ENCODE data around the gene PCDHA1.
A peak's percentile ranks its signal among the peaks of the same experiment; 100 is the strongest.
"Not testable (repeated sequence)": the region's sequence is repeated elsewhere in the genome, so short reads cannot be mapped to it uniquely, and the experiment has no call there.

Gene PCDHA1

GRCh38 chr5:140868721-140869554 is 83.0 kb downstream of the PCDHA1 start, which contains the start of gene PCDHA11:
TSS of gene PCDHA11 (plus strand) at chr5:140868957. CDS start at chr5:140869104, 147 bp downstream.
- no peaks in the 10 kb centered on the region for H3K4me1 ChIP-seq (ENCODE audit: insufficient read depth, poor library complexity, severe bottlenecking)
- H3K4me3 ChIP-seq (ENCODE audit: severe bottlenecking), result peak within 1 kb of the TSS; percentile 23
- no peak within 1 kb of the TSS for H3K27ac ChIP-seq (ENCODE audit: poor library complexity, severe bottlenecking)
- DNase-seq (ENCODE audit: low spot score) (no peak), ATAC-seq (ENCODE audit: low read depth) (peak; percentile 97)
- H3K9me3 ChIP-seq (ENCODE audit: severe bottlenecking), result no peaks in the 10 kb centered on the region
- H3K27me3 ChIP-seq (ENCODE audit: insufficient read depth, poor library complexity, severe bottlenecking), result peaks cover 75% of the 10 kb centered on the region
- no peaks in the 10 kb centered on the region for H3K36me3 ChIP-seq (ENCODE audit: low read depth)
- TF ChIP-seq, protein P1, sequence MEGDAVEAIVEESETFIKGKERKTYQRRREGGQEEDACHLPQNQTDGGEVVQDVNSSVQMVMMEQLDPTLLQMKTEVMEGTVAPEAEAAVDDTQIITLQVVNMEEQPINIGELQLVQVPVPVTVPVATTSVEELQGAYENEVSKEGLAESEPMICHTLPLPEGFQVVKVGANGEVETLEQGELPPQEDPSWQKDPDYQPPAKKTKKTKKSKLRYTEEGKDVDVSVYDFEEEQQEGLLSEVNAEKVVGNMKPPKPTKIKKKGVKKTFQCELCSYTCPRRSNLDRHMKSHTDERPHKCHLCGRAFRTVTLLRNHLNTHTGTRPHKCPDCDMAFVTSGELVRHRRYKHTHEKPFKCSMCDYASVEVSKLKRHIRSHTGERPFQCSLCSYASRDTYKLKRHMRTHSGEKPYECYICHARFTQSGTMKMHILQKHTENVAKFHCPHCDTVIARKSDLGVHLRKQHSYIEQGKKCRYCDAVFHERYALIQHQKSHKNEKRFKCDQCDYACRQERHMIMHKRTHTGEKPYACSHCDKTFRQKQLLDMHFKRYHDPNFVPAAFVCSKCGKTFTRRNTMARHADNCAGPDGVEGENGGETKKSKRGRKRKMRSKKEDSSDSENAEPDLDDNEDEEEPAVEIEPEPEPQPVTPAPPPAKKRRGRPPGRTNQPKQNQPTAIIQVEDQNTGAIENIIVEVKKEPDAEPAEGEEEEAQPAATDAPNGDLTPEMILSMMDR (IDR thresholded peaks at IDR 0.05; ENCODE audit: poor library complexity, severe bottlenecking), result peak; percentile 84

- DNase-seq (ENCODE audit: low spot score), result no peak
- Histone ChIP-seq H3K27ac (ENCODE audit: poor library complexity, severe bottlenecking) (no peak overlapping the region), H3K27me3 (ENCODE audit: insufficient read depth, poor library complexity, severe bottlenecking) (peaks cover 72% of the 10 kb centered on the region), H3K4me1 (ENCODE audit: insufficient read depth, poor library complexity, severe bottlenecking) (no peaks in the 10 kb centered on the region), H3K4me3 (ENCODE audit: severe bottlenecking) (peak overlapping the region; percentile 23), H3K9me3 (ENCODE audit: severe bottlenecking) (no peaks in the 10 kb centered on the region), H3K36me3 (ENCODE audit: low read depth) (no peaks in the 10 kb centered on the region)
- ATAC-seq (ENCODE audit: low read depth), result 0 out of 3 replicates have a peak, but pooled peaks have one; percentile 48
- TF ChIP-seq, protein P1 (IDR thresholded peaks at IDR 0.05; ENCODE audit: poor library complexity, severe bottlenecking), result no peak
These were observed 83.6 kb downstream of the PCDHA1 start for GRCh38 chr5:140869555-140869886.

DNA sequence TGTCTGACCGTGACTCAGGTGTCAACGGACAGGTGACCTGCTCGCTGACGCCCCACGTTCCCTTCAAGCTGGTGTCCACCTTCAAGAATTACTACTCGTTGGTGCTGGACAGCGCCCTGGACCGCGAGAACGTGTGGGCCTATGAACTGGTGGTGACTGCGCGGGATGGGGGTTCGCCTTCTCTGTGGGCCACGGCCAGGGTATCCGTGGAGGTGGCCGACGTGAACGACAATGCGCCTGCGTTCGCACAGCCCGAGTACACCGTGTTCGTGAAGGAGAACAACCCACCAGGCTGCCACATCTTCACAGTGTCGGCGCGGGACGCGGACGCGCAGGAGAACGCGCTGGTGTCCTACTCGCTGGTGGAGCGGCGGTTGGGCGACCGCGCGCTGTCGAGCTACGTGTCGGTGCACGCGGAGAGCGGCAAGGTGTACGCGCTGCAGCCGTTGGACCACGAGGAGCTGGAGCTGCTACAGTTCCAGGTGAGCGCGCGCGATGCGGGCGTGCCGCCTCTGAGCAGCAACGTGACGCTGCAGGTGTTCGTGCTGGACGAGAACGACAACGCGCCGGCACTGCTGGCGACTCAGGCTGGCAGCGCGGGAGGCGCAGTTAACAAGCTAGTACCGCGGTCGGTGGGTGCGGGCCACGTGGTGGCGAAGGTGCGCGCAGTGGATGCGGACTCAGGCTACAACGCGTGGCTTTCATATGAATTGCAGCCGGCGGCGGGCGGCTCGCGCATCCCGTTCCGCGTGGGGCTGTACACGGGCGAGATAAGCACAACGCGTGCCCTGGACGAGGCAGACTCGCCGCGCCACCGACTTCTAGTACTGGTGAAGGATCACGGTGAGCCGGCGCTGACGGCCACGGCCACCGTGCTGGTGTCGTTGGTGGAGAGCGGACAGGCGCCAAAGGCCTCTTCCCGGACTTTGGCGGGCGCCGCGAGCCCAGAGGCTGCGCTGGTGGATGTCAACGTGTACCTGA is 84.6 kb downstream of the PCDHA1 start:
- Histone ChIP-seq H3K27ac (ENCODE audit: poor library complexity, severe bottlenecking) (no peak overlapping the region), H3K4me1 (ENCODE audit: insufficient read depth, poor library complexity, severe bottlenecking) (no peaks in the 10 kb centered on the region), H3K27me3 (ENCODE audit: insufficient read depth, poor library complexity, severe bottlenecking) (peaks cover 69% of the 10 kb centered on the region), H3K9me3 (ENCODE audit: severe bottlenecking) (no peaks in the 10 kb centered on the region), H3K4me3 (ENCODE audit: severe bottlenecking) (no peak overlapping the region), H3K36me3 (ENCODE audit: low read depth) (no peaks in the 10 kb centered on the region)
- DNase-seq (ENCODE audit: low spot score) (peak; percentile 59), ATAC-seq (ENCODE audit: low read depth) (no peak)
- TF ChIP-seq, protein P1 (IDR thresholded peaks at IDR 0.05; ENCODE audit: poor library complexity, severe bottlenecking), result no peak

- Histone ChIP-seq H3K9me3 (ENCODE audit: severe bottlenecking) (peaks cover 2% of the 10 kb centered on the region), H3K27me3 (ENCODE audit: insufficient read depth, poor library complexity, severe bottlenecking) (peaks cover 45% of the 10 kb centered on the region), H3K4me1 (ENCODE audit: insufficient read depth, poor library complexity, severe bottlenecking) (no peaks in the 10 kb centered on the region), H3K4me3 (ENCODE audit: severe bottlenecking) (peak within 1 kb of the TSS; percentile 32), H3K27ac (ENCODE audit: poor library complexity, severe bottlenecking) (peak within 1 kb of the TSS; percentile 3), H3K36me3 (ENCODE audit: low read depth) (no peaks in the 10 kb centered on the region)
- TF ChIP-seq, protein P1 (IDR thresholded peaks at IDR 0.05; ENCODE audit: poor library complexity, severe bottlenecking), result peak; percentile 82
- DNase-seq (ENCODE audit: low spot score), result peak; percentile 54
- peak; percentile 80 for ATAC-seq (ENCODE audit: low read depth)
These were observed 89.4 kb downstream of the PCDHA1 start, which contains the start of gene PCDHA12 for GRCh38 chr5:140875085-140876065. TSS of gene PCDHA12 (plus strand) at chr5:140875308. CDS start at chr5:140875473, 165 bp downstream.

DNA sequence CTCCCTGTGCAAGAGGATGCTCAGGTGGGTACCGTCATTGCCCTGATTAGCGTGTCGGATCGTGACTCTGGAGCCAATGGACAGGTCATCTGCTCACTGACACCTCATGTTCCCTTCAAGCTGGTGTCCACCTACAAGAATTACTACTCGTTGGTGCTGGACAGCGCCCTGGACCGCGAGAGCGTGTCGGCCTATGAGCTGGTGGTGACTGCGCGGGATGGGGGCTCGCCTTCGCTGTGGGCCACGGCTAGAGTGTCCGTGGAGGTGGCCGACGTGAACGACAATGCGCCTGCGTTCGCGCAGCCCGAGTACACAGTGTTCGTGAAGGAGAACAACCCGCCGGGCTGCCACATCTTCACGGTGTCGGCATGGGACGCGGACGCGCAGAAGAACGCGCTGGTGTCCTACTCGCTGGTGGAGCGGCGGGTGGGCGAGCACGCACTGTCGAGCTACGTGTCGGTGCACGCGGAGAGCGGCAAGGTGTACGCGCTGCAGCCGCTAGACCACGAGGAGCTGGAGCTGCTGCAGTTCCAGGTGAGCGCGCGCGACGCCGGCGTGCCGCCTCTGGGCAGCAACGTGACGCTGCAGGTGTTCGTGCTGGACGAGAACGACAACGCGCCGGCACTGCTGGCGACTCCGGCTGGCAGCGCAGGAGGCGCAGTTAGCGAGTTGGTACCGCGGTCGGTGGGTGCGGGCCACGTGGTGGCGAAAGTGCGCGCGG is 90.8 kb downstream of the PCDHA1 start:
- DNase-seq (ENCODE audit: low spot score), result peak; percentile 55
- H3K9me3 ChIP-seq (ENCODE audit: severe bottlenecking); H3K27ac ChIP-seq (ENCODE audit: poor library complexity, severe bottlenecking); H3K36me3 ChIP-seq (ENCODE audit: low read depth); ATAC-seq (ENCODE audit: low read depth); H3K4me3 ChIP-seq (ENCODE audit: severe bottlenecking); H3K4me1 ChIP-seq (ENCODE audit: insufficient read depth, poor library complexity, severe bottlenecking): not testable (repeated sequence)
- H3K27me3 ChIP-seq (ENCODE audit: insufficient read depth, poor library complexity, severe bottlenecking), result peaks cover 40% of the 10 kb centered on the region
